ENCODE data around the gene TNFRSF4.

Gene TNFRSF4

GRCh38 chr1:1220197-1220596, 6.2 kb upstream of the TNFRSF4 start:
- DNase-seq (ENCODE audit: extremely low spot score, insufficient read length, low read depth) (no peak), FAIRE-seq (no peak)

- no peak for DNase-seq (ENCODE audit: extremely low spot score, insufficient read length, low read depth)
- no peak for FAIRE-seq
Observed at GRCh38 chr1:1219341-1219740, 5.4 kb upstream of the TNFRSF4 start.

- FAIRE-seq (no peak), DNase-seq (ENCODE audit: extremely low spot score, insufficient read length, low read depth) (no peak)
Observed at GRCh38 chr1:1218524-1219200, 4.7 kb upstream of the TNFRSF4 start.

- FAIRE-seq = no peak
Observed at GRCh38 chr1:1217621-1218523, 3.9 kb upstream of the TNFRSF4 start.

GRCh38 chr1:1216770-1217620, 3.0 kb upstream of the TNFRSF4 start:
- FAIRE-seq (no peak), DNase-seq (ENCODE audit: extremely low spot score, insufficient read length, low read depth) (no peak)

More at GRCh38 chr1:1217621-1218523, 3.9 kb upstream of the TNFRSF4 start:
- DNase-seq (ENCODE audit: extremely low spot score, insufficient read length, low read depth) = no peak

- FAIRE-seq (no peak), DNase-seq (ENCODE audit: extremely low spot score, insufficient read length, low read depth) (no peak)
Observed at GRCh38 chr1:1215881-1216605, 2.1 kb upstream of the TNFRSF4 start.

GRCh38 chr1:1215080-1215676, 1.2 kb upstream of the TNFRSF4 start:
- FAIRE-seq = no peak

GRCh38 chr1:1212780-1213344, 1.1 kb downstream of the TNFRSF4 start:
- DNase-seq (ENCODE audit: extremely low spot score, insufficient read length, low read depth) = no peak

More at GRCh38 chr1:1215080-1215676, 1.2 kb upstream of the TNFRSF4 start:
- no peak for DNase-seq (ENCODE audit: extremely low spot score, insufficient read length, low read depth)

GRCh38 chr1:1211541-1212441, 2.2 kb downstream of the TNFRSF4 start:
- FAIRE-seq = no peak
- no peak for DNase-seq (ENCODE audit: extremely low spot score, insufficient read length, low read depth)

More at GRCh38 chr1:1212780-1213344, 1.1 kb downstream of the TNFRSF4 start:
- FAIRE-seq = peak; percentile 64

- no peak for DNase-seq (ENCODE audit: extremely low spot score, insufficient read length, low read depth)
- no peak for FAIRE-seq
Observed at GRCh38 chr1:1210726-1211540, 3.0 kb downstream of the TNFRSF4 start.

- FAIRE-seq = no peak
- DNase-seq (ENCODE audit: extremely low spot score, insufficient read length, low read depth) = no peak
Observed at GRCh38 chr1:1208713-1209433, 5.1 kb downstream of the TNFRSF4 start.

GRCh38 chr1:1207571-1207892, 6.4 kb downstream of the TNFRSF4 start:
- FAIRE-seq (no peak), DNase-seq (ENCODE audit: extremely low spot score, insufficient read length, low read depth) (no peak)

- DNase-seq (ENCODE audit: extremely low spot score, insufficient read length, low read depth) (no peak), FAIRE-seq (no peak)
Observed at GRCh38 chr1:1206966-1207531, 6.9 kb downstream of the TNFRSF4 start.

GRCh38 chr1:1206376-1206965, 7.5 kb downstream of the TNFRSF4 start, which contains the start of gene TNFRSF18:
Gene TNFRSF18, minus strand, starts transcription at chr1:1206592. Its CDS starts 21 bp downstream, at chr1:1206571.
- FAIRE-seq (peak; percentile 67), DNase-seq (ENCODE audit: extremely low spot score, insufficient read length, low read depth) (no peak)

- FAIRE-seq = no peak
Observed at GRCh38 chr1:1205769-1206375, 8.1 kb downstream of the TNFRSF4 start.

More at GRCh38 chr1:1205769-1206375, 8.1 kb downstream of the TNFRSF4 start:
- no peak for DNase-seq (ENCODE audit: extremely low spot score, insufficient read length, low read depth)

All from GM18507 (cell line).